Glutamatergic neuron (in vitro differentiated cells): ENCODE data around the gene C22orf39. TPM values are rescaled to one million over a fixed set of nuclear protein-coding genes. Genes with fewer than 3 reads are reported as not detected.
A peak's percentile ranks its signal among the peaks of the same experiment; 100 is the strongest.

Experiments
- DNase-seq: peaks from one replicate; pipeline ENCODE4 v3.0.0; 2022
- H3K27ac Mint-ChIP-seq: one replicate; pipeline ENCODE4 v1.8.0; 2020; ENCODE audit warnings: mild to moderate bottlenecking, mixed read lengths, inconsistent platforms; ENCODE audit not compliant: unreplicated experiment
- H3K27me3 Mint-ChIP-seq: one replicate; pipeline ENCODE4 v1.8.0; 2020; ENCODE audit warnings: mild to moderate bottlenecking, moderate library complexity, mixed read lengths, inconsistent platforms; ENCODE audit not compliant: unreplicated experiment
- H3K36me3 Mint-ChIP-seq: one replicate; pipeline ENCODE4 v1.8.0; 2020; ENCODE audit warnings: mild to moderate bottlenecking, mixed read lengths, inconsistent platforms; ENCODE audit not compliant: unreplicated experiment
- H3K4me1 Mint-ChIP-seq: one replicate; pipeline ENCODE4 v1.8.0; 2020; ENCODE audit warnings: mild to moderate bottlenecking, low read depth, mixed read lengths, inconsistent platforms; ENCODE audit not compliant: unreplicated experiment
- H3K4me3 Mint-ChIP-seq: one replicate; pipeline ENCODE4 v1.8.0; 2020; ENCODE audit warnings: mild to moderate bottlenecking, mixed read lengths, inconsistent platforms; ENCODE audit not compliant: unreplicated experiment
- H3K9me3 Mint-ChIP-seq: one replicate; pipeline ENCODE4 v1.8.0; 2020; ENCODE audit warnings: mild to moderate bottlenecking, moderate library complexity, mixed read lengths, inconsistent platforms; ENCODE audit not compliant: unreplicated experiment
- total RNA-seq: library from RNA; stranded (reverse); fragmentation: NEBNext Ultra II Directional; extraction: Animal tissue kit (Norgen Biotek cat#: 25700); gene quantifications from one replicate; pipeline ENCODE4 v1.2.1, GENCODE V29; 2021; ENCODE audit not compliant: unreplicated experiment
- TF ChIP-seq, protein P1 (sequence below): fragments of 200-600 bp; sonication (generic); IDR thresholded peaks from one replicate; pipeline ENCODE4 v1.5.0; 2021; ENCODE audit not compliant: partially characterized antibody, unreplicated experiment

The C22orf39 gene
- total RNA-seq, 1 donor from 2014 or later, result 47.7 TPM

DNA sequence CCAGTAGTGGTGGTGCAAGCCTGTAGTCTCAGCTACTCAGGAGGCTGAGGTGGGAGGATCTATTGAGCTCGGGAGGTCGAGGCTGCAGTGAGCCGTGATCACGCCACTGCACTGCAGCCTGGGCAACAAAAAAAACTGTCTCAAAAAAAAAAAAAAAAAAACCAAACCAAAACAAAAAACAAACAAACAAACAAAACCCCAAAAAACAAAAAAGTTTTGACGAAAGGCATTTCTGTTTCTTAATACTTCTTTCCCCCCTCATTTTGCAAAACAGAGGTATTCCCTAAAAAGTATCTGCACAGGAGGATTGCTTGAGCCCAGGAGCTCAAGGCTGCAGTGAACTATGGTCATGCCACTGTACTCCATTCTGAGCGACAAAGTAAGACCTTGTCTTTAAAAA is 27.2 kb downstream of the C22orf39 start:
- Mint-ChIP-seq H3K4me3 (no peak overlapping the region), H3K27ac (no peak overlapping the region), H3K4me1 (peaks cover 25% of the 10 kb centered on the region), H3K9me3 (peaks cover 4% of the 10 kb centered on the region), H3K27me3 (peaks cover 6% of the 10 kb centered on the region), H3K36me3 (no peaks in the 10 kb centered on the region)
- DNase-seq, result no peak
- TF ChIP-seq, protein P1, sequence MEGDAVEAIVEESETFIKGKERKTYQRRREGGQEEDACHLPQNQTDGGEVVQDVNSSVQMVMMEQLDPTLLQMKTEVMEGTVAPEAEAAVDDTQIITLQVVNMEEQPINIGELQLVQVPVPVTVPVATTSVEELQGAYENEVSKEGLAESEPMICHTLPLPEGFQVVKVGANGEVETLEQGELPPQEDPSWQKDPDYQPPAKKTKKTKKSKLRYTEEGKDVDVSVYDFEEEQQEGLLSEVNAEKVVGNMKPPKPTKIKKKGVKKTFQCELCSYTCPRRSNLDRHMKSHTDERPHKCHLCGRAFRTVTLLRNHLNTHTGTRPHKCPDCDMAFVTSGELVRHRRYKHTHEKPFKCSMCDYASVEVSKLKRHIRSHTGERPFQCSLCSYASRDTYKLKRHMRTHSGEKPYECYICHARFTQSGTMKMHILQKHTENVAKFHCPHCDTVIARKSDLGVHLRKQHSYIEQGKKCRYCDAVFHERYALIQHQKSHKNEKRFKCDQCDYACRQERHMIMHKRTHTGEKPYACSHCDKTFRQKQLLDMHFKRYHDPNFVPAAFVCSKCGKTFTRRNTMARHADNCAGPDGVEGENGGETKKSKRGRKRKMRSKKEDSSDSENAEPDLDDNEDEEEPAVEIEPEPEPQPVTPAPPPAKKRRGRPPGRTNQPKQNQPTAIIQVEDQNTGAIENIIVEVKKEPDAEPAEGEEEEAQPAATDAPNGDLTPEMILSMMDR, result no peak

DNA sequence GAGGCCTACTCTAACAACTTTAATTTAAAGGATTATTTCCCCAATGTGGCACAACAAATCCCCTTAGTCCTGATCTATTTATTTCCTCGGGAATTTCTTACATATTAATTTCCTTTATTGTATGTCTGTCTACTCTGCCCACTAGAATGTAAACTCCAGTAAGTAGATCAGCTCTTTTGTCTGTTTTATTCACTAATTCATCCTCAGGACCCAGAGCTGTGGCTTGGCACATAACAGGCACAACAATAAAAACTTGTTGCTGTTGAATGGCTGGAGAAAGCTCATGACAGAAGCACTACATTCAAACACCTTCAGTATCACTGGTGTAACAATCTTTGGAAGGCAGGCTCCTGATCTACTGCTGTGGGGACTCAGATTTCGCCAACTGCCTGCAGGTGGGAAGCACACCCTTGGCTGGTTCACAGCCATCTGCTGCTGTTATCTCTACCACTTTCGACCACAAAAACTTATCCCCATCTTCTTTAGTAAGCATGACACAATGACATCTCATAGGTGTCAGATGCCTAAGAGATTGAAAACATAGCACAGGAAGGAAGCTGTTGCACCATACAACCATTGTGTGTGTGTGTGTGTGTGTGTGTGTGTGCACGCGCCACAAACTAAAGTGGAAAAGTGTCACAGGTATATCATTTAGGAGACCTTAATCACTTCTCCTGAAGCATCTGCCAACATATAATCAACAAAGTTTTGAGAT is 27.9 kb downstream of the C22orf39 start:
- TF ChIP-seq, protein P1, result no peak
- H3K4me3 Mint-ChIP-seq, result no peak overlapping the region
- DNase-seq, result no peak
- peaks cover 25% of the 10 kb centered on the region for H3K4me1 Mint-ChIP-seq
- peaks cover 6% of the 10 kb centered on the region for H3K27me3 Mint-ChIP-seq
- no peaks in the 10 kb centered on the region for H3K36me3 Mint-ChIP-seq
- no peak overlapping the region for H3K27ac Mint-ChIP-seq
- peaks cover 4% of the 10 kb centered on the region for H3K9me3 Mint-ChIP-seq

DNA sequence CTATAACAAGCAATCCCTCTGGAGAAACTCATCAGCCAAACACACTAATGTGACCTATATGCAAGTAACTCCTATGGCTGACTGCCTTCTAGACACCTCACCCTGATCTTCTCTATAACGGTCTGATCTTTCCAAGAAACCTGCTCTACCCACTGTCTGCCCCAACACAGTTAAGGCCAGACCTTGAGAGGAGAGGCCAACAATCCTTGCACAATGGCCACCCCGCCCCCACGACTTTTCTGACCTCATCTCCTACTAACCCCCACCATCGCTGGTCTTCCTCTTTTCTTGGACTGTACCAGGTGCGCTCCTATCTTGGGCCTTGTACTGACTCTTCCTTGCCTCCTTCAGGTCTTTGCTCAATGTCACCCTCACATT is 28.4 kb downstream of the C22orf39 start:
- no peaks in the 10 kb centered on the region for H3K36me3 Mint-ChIP-seq
- peaks cover 4% of the 10 kb centered on the region for H3K9me3 Mint-ChIP-seq
- H3K27me3 Mint-ChIP-seq, result peaks cover 4% of the 10 kb centered on the region
- TF ChIP-seq, protein P1, result no peak
- DNase-seq, result no peak
- no peak overlapping the region for H3K4me3 Mint-ChIP-seq
- H3K27ac Mint-ChIP-seq, result no peak overlapping the region
- H3K4me1 Mint-ChIP-seq, result peaks cover 25% of the 10 kb centered on the region

DNA sequence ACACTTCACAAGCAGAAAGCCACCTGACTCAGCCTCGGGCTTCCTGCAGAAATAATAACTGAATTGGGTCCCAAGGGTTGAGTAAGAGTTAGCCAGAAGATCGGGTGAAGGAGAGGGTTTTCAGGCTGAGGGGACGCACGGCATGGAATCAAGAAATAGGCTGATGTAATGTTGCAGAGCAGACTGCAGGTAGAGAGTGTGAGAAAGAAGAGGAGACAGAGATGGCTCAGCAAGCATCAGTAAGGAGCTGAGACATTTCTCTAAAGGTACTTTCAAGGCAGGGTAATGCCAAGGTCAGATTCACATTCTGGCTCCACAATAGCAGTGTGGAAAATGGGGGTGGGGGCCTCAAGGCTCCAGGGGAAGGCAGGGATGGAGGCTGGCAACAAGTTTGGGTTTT is 34.6 kb downstream of the C22orf39 start:
- DNase-seq, result no peak
- no peak overlapping the region for H3K4me3 Mint-ChIP-seq
- no peaks in the 10 kb centered on the region for H3K36me3 Mint-ChIP-seq
- TF ChIP-seq, protein P1, result no peak
- no peaks in the 10 kb centered on the region for H3K9me3 Mint-ChIP-seq
- H3K27me3 Mint-ChIP-seq, result no peaks in the 10 kb centered on the region
- H3K27ac Mint-ChIP-seq, result peak overlapping the region; percentile 34
- H3K4me1 Mint-ChIP-seq, result peaks cover 10% of the 10 kb centered on the region

DNA sequence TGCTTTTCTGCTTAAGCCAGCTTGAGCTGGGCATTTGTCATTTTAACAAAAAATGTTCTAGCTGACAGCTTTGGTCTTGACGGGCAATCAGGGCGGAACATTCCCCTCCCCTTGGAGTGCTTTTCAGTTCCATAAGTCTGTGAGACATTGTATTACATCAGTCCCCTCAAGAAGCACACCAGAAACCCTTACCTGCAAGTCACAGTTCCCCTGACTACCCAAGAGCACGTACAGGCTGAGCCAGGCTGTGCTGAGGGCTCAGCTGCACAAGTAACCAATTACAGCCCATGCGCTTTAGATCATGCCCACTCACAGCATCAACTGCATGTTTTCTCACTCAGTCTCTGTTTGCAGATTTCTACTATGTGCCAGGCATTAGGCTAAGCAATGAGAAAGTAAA is 35.0 kb downstream of the C22orf39 start:
- Mint-ChIP-seq H3K4me3 (no peak overlapping the region), H3K9me3 (no peaks in the 10 kb centered on the region), H3K36me3 (no peaks in the 10 kb centered on the region), H3K27ac (no peak overlapping the region), H3K4me1 (peaks cover 10% of the 10 kb centered on the region), H3K27me3 (no peaks in the 10 kb centered on the region)
- DNase-seq, result no peak
- TF ChIP-seq, protein P1, result no peak
